Middle frontal gyrus (tissue), 1 donor: ENCODE results near the gene UBE2Q2.

Experiments used
- DNase-seq: peaks from one replicate; pipeline ENCODE4 v3.0.0-alpha.2; 2015; ENCODE audit warnings: low spot score; ENCODE audit errors: extremely low spot score

UBE2Q2 gene

DNA sequence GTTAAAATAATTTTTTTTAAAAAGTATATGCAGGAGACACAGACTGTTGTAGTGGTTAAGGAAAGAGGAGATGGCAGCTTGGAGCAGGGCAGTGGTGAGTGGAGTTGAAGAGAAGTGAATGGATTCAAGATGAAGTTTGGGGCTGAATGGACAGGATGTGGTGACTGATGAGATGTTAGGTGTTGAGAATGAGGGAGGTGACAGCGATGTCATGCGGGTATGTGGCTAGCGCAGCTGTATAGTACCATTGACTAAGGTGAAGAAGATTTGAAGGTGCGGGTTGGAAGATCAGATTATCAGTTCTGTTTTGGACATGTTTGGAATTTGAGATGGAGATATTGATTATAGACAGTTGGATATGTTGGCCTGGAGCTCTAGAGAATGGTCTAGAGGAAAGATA, 80.5 kb downstream of the UBE2Q2 start:
- DNase-seq, result no peak

DNA sequence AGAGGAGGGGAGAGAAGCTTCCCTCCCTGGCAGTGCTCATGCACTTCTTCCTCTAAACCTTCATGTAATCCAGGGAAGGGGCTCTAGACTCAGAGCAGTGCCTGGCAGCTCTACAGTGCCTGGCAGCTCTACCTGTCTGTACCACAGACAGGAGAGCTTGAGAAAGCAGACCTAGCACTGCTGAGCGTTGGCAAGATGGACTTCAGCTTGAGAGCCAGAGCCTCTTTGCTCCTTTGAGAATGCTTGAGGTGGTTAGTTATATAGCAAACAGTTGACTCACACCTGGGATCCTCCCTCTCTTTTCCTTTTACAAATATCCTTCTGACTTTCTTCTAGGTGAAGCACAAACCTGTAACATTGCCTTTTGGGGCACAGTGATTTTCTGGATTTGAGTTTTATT, 81.3 kb downstream of the UBE2Q2 start:
- DNase-seq, result no peak

DNA sequence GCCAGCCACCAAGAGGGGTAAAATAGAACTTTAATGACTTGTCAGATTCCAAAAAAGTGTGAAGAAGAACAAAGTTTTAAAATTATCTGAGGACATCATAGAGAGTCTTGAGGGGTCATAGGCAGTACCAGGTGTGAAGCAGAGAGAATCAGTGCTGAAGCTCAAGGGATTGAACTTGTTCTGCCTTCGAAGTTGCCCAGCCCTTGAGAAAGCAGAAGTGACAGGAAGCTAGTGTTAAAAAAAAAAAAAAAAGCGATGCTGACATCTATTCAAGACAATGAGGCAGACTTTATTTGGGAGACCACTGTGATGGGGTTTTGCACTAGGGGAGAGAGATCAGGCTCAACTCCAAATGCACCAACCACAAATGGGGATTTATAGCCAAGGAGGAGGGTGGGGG, 82.2 kb downstream of the UBE2Q2 start:
- DNase-seq, result no peak

DNA sequence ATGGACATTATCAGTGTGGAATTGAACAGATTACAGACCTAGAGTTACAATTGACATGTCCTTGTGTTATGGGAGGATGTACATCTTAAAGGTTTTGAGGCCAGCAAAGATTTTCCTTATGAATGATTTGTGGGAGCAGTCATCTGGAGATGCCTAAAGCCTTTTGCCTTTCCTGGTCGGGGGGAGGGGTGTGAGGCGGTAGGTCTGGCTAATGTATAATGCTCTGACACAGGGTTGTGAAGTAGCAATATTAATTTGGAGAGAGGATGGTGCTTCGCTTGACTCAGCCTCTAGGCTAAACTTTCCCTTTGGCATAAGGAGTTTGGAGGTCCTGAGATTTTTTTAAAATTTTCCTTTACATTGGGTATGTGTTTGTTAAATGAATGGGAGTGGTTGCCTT, 83.7 kb downstream of the UBE2Q2 start:
- no peak for DNase-seq

DNA sequence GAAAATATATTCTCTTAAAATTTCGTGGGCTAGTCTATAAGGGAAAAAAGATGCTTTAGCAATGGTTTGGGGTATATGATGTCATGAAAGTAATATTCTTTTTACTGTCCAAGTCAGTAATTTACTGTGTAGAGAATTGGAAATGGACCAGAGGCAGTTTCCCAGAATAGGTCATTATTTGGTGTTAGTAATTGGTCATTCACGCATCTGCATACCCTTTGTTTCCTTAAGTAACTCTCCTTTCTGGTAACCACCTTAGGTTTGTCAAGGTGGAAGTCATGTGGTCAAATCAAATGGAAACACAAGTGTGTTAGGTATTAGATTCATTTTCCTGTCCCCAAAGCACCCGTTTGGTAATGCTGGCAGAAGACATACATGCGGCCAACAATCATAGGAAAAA, 84.4 kb downstream of the UBE2Q2 start:
- DNase-seq, result no peak

DNA sequence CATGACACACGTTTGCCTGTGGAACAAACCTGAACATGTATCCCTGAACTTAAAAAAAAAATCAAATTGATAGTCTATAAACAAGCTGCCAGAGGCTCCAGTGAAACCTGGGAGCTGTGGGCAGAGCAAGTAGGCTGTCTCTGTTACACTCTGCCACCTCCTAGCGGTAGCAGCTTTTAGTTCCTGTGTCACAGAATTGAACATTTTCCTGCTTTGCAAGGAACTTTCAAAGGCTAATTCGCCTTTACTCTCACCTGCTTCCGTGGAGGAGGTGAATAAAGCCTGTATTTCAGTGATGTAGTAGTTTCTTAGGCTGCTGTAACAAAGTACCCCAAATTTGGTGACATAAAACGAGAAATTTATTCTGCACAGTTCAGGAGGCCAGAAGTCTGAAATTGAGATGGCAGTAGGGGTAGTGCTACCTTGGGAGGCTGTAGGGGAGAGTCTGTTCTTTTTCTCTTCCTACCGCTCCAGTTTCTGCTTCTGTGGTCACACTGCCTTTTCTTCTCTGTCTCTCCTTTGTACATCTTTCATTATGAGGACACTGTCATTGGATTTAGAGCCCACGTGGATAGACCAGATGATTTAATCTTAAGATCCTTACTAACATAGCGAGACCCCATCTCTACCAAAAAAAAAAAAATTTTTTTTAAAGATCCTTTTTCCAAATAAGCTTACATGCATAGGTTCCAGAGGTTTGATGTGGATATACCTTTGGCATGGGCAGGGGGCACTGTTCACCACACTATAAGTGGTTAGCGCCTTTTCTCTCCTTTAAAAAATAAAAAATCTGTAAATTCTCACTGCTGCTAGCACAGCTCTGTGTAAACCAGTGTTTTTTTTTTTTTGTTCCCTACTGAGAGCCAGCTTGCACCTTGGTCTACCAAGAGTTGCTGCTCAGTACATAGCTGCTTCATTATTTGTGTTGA, 85.7 kb downstream of the UBE2Q2 start:
- no peak for DNase-seq

DNA sequence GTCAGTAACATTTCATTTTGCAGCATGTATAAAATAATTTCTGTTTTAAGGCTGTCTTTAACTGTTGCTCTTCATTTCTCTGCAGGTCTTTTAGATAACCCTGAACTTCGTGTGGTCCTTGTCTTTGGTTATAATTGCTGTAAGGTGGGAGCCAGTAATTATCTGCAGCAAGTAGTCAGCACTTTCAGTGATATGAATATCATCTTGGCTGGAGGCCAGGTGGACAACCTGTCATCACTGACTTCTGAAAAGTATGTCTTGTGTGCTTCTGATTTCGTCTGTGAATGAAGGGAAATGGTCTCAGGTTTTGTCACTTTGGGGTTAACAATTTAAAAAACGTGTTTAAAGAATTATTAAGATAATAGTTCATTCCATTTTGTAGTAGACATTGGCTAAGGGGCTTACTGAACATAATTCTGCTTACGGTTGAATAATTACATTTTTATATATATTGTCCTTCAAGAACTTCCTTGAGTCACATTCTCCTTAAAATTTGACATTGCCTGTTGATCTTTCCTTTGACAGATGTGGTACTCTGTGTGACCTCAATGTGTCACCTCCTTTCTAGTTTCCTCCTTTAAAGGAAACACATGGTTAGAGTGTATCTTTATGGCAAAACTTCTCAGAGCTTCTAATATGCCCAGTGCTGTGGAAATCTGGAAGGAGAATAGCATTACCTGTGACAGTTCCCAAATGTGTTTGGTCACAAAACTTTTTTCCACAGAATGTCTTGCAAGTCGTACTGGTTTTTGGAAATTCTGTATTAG, 86.7 kb downstream of the UBE2Q2 start:
- no peak for DNase-seq

DNA sequence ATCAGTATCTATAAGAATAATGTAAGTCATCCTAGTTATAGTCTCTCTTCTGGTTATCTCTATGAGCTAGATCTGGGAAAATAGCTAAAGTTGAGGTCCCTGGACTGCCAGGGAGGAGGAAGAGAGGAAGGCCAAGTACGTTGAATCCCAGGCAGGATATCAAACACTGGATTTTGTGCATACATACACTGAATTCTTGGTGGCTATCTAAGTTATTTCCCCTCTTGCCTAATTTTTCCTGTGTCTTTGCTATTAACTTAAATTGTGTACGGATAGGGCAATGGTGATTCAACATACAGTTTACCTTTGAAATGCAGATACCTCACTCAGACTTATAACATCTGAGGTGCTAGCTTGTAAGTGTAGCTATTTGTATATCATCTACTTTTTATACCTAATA, 87.6 kb downstream of the UBE2Q2 start:
- no peak for DNase-seq

DNA sequence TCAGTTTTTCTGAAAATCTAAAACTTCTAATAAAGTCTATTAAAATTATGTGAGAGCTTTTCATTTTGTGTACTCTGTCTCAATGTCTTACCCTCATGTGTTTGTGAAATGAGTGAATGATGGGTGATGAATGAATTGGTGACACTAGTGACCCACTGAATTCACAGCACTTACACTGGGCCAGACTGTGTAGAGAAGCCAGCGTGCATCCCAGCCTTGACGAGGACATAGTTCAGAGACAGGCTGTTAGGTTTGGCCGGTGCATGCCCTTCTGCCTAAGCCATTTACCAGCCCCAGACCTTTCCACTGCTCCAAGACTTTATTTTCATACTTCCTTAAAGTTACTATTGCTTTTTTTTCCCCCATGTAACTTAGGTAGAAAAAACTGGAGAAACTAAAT, 99.2 kb downstream of the UBE2Q2 start:
- DNase-seq, result no peak

DNA sequence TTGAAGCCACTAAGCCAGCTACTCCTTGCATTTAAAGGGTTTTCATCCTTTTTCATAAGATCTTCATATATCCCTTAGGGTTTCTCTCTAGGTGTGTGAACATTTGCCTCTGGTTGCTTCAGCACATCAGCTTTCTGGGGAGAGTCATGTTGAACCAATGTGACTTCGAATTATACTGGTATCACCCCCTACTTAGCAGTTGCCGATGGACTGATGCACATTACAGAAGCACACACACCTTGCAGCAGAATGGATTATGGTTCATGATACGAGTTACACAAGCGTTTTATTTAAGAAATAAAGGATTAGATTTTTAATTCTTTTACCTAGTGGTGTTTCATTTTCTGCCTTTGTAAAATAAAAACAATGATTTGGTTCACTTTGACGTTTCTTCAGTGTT, 100.0 kb downstream of the UBE2Q2 start:
- DNase-seq, result no peak

DNA sequence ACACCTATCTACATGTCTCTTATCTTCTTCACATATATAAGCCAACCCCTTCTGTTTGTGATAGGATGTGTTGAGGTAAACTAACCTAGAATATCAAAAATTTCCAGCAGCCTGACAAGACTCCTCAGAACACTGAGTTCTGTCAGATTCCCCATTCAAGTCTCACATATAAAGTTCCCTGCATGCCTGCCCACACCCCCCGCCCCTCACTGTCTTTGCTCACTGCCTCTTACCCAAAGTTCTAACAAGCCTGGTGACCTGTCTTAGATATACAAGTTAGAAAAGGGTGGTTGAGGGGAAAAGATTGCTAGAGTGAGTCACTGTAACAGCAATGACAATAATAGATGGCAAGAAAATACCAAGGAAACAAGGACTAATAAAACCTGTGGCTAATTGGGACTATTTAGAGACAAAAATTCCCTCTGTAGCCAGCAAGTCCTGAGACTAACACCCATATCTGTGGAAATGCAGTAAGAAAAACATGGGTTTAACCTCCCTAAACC, 100.5 kb downstream of the UBE2Q2 start:
- DNase-seq, result no peak

DNA sequence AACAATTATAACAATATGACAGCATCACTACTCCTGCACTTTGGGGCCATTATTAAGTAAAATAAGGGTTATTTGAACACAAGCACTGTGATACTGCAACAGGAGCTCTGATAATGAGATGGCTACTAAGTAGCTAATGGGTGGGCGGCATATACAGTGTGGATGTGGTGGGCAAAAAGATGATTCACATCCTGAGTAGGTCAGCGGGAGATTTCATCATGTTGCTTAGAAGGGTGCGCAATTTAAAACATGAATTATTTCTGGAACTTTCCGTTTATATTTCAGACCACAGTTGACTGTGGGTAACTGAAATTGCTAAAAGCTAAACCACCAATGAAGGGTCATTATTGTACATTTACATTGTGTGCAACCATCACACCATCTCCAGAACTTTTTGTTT, 102.7 kb downstream of the UBE2Q2 start:
- no peak for DNase-seq

DNA sequence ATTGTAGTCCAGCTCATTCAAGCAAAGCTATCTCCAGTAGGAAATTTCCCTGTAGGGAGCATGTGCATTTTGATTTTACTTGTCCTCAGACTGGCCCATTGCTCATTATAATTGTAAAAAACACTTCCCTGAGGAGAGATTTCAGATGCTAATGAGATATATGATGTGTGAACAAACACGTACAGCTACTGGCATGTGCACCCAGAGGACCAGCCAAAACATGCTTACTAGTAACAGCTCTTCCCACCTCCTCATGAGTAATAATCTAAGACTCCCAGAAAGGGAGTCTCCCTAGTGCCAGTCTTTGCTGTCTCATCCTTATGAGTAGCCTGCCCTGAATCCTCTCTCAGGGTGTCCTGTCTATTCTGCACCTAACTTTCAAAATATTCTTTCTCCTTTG, 103.8 kb downstream of the UBE2Q2 start:
- DNase-seq, result no peak

DNA sequence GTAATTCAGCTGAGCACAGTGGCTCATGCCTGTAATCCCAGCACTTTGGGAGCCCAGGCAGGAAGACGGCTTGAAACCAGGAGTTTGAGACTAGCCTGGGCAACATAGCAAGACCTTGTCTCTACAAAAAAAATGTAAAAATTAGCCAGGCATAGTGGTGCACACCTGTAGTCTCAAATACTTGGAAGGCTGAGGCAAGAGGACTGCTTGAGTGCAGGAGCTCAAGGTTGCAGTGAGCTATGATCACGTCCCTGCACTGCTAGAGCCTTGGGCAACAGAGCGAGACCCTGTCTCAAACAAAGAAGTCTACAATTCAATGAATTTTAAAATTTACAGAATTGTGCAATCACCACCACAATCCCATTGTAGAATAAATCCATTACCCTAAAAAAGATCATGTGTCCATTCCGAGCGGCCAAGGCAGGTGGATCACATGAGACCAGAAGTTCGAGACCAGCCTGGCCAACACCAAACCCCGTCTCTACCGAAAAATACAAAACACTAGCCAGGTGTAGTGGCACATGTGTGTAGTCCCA, 105.6 kb downstream of the UBE2Q2 start:
- DNase-seq, result no peak
